ENCODE results near the gene TSPAN9.

GRCh38 chr12:3145546-3146310 lies 68.5 kb downstream of the TSPAN9 start:
- no peak for TF ChIP-seq POLR2A (IDR thresholded peaks at IDR 0.05)
- TF ChIP-seq POLR2AphosphoS5 (IDR thresholded peaks at IDR 0.05) = no peak
